KMS-11 (cell line): ENCODE measurements around the gene MRPL21.

Experiments
- H2AFZ ChIP-seq: fragments of 200-600 bp; sonication (generic); 2 replicates; pipeline ENCODE4 v1.6.1; 2016; ENCODE audit warnings: antibody characterized with exemption, mixed run types, low read depth
- H3K27ac ChIP-seq: fragments of 200-600 bp; sonication (generic); 2 replicates; pipeline ENCODE4 v1.6.1; 2016; ENCODE audit warnings: mild to moderate bottlenecking, mixed run types
- H3K27me3 ChIP-seq: fragments of 200-600 bp; sonication (generic); 2 replicates; pipeline ENCODE4 v1.6.1; 2017; ENCODE audit warnings: mild to moderate bottlenecking, low read depth, mixed run types, moderate library complexity; ENCODE audit not compliant: insufficient read depth
- H3K36me3 ChIP-seq: fragments of 200-600 bp; sonication (generic); 2 replicates; pipeline ENCODE4 v1.6.1; 2017; ENCODE audit warnings: mild to moderate bottlenecking, mixed run types; ENCODE audit not compliant: insufficient read depth
- H3K4me1 ChIP-seq: fragments of 200-600 bp; sonication (generic); 2 replicates; pipeline ENCODE4 v1.6.1; 2016; ENCODE audit warnings: mild to moderate bottlenecking, low read depth, mixed run types; ENCODE audit not compliant: poor library complexity, severe bottlenecking
- H3K4me2 ChIP-seq: fragments of 200-600 bp; sonication (generic); 2 replicates; pipeline ENCODE4 v1.7.0; 2016; ENCODE audit warnings: mild to moderate bottlenecking, mixed run types
- H3K4me3 ChIP-seq: fragments of 200-600 bp; sonication (generic); IDR thresholded peaks from 2 replicates; pipeline ENCODE4 v1.6.1; 2017; ENCODE audit warnings: low read depth, low read length, mixed read lengths; ENCODE audit not compliant: insufficient read depth
- H3K79me2 ChIP-seq: fragments of 200-600 bp; sonication (generic); 2 replicates; pipeline ENCODE4 v1.6.1; 2016; ENCODE audit warnings: low read depth, mixed run types; ENCODE audit not compliant: insufficient read depth
- H3K9ac ChIP-seq: fragments of 200-600 bp; sonication (generic); 2 replicates; pipeline ENCODE4 v1.6.1; 2016; ENCODE audit warnings: mild to moderate bottlenecking, mixed run types
- H4K20me1 ChIP-seq: fragments of 200-600 bp; sonication (generic); 2 replicates; pipeline ENCODE4 v1.6.1; 2016; ENCODE audit warnings: mild to moderate bottlenecking, mixed run types; ENCODE audit not compliant: insufficient read depth
- TF ChIP-seq, protein P1 (sequence below): fragments of 200-600 bp; sonication (generic); conservative IDR thresholded peaks from 2 replicates; pipeline ENCODE4 v1.6.1; 2017; ENCODE audit warnings: low read depth, mild to moderate bottlenecking, antibody characterized with exemption, low read length, moderate library complexity, mixed read lengths

MRPL21 gene

DNA sequence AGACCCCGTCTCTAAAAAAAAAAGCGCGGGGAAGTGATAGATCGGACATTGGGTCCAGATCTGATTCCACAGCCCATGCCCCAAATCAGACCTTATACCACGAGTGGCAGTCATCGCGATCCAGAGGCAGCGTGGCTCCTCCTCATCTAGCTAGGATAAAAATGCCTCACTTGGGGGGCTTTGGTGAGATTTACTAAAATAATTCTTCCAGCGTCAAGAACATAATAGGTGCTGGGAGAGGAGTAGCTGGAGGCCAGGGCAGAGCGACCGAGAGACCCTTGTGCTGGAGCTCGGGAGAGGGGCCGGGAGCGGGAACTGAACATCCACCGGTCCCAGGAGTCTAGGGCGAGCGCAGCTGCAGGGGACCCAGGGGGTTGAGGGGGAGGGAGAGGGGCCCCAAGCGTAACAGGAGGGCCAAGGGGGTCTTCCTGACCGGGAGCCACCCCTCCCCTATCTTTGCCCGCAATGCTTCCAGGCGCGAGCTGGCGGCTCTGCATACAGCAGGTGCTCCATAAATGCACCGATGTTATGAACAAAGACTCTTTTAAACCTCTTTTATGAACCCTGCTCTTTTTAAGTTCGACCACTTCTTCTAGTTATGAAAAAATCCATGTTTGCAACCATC, 61.1 kb downstream of the MRPL21 start:
- Histone ChIP-seq H3K27me3 (no peaks in the 10 kb centered on the region), H3K4me1 (peaks cover 37% of the 10 kb centered on the region), H2AFZ (peak overlapping the region; percentile 85), H4K20me1 (no peaks in the 10 kb centered on the region), H3K36me3 (no peaks in the 10 kb centered on the region), H3K4me3 (no peak overlapping the region), H3K4me2 (peak overlapping the region; percentile 67; the same call in 1 of the 2 replicates), H3K79me2 (peaks cover 8% of the 10 kb centered on the region), H3K9ac (no peak overlapping the region; the same call in 1 of the 2 replicates), H3K27ac (no peak overlapping the region)
- TF ChIP-seq, protein P1, sequence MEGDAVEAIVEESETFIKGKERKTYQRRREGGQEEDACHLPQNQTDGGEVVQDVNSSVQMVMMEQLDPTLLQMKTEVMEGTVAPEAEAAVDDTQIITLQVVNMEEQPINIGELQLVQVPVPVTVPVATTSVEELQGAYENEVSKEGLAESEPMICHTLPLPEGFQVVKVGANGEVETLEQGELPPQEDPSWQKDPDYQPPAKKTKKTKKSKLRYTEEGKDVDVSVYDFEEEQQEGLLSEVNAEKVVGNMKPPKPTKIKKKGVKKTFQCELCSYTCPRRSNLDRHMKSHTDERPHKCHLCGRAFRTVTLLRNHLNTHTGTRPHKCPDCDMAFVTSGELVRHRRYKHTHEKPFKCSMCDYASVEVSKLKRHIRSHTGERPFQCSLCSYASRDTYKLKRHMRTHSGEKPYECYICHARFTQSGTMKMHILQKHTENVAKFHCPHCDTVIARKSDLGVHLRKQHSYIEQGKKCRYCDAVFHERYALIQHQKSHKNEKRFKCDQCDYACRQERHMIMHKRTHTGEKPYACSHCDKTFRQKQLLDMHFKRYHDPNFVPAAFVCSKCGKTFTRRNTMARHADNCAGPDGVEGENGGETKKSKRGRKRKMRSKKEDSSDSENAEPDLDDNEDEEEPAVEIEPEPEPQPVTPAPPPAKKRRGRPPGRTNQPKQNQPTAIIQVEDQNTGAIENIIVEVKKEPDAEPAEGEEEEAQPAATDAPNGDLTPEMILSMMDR: no peak

DNA sequence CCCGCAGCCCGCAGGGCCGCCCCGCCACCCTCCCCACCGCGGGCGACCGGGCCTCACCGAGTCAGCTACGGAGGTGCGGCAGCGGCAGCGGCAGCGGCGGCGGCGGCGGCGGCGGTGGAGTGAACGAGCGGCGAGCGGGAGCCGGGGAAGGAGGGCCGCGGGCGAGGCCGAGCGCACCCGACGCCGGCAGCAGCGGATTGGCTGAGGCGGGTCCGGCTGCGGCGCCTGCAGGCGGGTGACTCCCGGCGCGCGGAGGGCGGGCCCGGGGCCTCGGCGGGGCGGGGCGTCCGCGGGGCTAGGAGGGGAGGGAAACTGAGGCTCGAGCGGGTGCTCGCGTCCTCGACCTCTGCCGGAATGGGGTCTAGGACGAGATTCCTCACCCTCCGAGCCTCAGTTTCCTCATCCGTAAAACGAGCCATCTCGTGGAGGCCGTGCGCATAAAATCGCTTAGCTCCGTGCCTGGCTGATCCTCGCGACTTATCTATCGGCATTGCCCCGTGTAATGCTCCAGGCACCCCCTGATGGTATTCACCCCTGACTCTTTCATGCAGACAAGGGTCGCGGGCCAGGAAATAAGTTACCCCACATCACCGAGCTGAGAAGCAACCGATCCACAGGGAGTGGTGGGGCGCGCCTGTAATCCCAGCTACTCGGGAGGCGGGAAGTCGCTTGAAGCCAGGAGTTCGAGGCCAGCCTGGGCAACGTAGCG, 61.8 kb downstream of the MRPL21 start, which contains the start of gene CPT1A:
TSS of gene CPT1A (minus strand) at position 199 of the 709 bp plus-strand sequence. CDS start 26,442 bp downstream, outside the sequence.
- H3K79me2 ChIP-seq: peaks cover 14% of the 10 kb centered on the region
- H3K4me1 ChIP-seq: peaks cover 42% of the 10 kb centered on the region
- TF ChIP-seq, protein P1: no peak
- H3K9ac ChIP-seq: peak within 1 kb of the TSS; percentile 46
- H3K4me2 ChIP-seq: peak within 1 kb of the TSS; percentile 92
- no peaks in the 10 kb centered on the region for H3K36me3 ChIP-seq
- H2AFZ ChIP-seq: peak within 1 kb of the TSS; percentile 85; the same call in 1 of the 2 replicates
- H3K27me3 ChIP-seq: no peaks in the 10 kb centered on the region
- no peaks in the 10 kb centered on the region for H4K20me1 ChIP-seq
- H3K4me3 ChIP-seq: no peak within 1 kb of the TSS
- peak within 1 kb of the TSS; percentile 63 for H3K27ac ChIP-seq
